Effector CD4-positive, alpha-beta T cell (primary cell): ENCODE results near the gene EEIG1.

Source experiments
- DNase-seq: peaks from one replicate; pipeline ENCODE4 v3.0.0-alpha.2; 2020

Gene EEIG1

GRCh38 chr9:127937388-127938297, 43.1 kb downstream of the EEIG1 start, which contains the start of gene DPM2:
Gene DPM2 (minus strand): TSS chr9:127937854. CDS start chr9:127937820, 34 bp downstream.
- DNase-seq, result peak; percentile 83

- no peak for DNase-seq
Measured at GRCh38 chr9:127937056-127937387, 43.8 kb downstream of the EEIG1 start.

- no peak for DNase-seq
Measured at GRCh38 chr9:127936347-127936852, 44.4 kb downstream of the EEIG1 start.

- no peak for DNase-seq
Measured at GRCh38 chr9:127935765-127936221, 45.0 kb downstream of the EEIG1 start.

- no peak for DNase-seq
Measured at GRCh38 chr9:127934986-127935385, 45.8 kb downstream of the EEIG1 start.

GRCh38 chr9:127934248-127934647, 46.5 kb downstream of the EEIG1 start:
- no peak for DNase-seq

GRCh38 chr9:127931092-127931881, 49.5 kb downstream of the EEIG1 start:
- no peak for DNase-seq
